Measurements from ENCODE around the gene ABHD12B.

ABHD12B gene

GRCh38 chr14:50951032-50951431 is 79.2 kb downstream of the ABHD12B start:
- TF ChIP-seq CTCF (IDR thresholded peaks at IDR 0.05; ENCODE audit: low read depth, low read length, missing control alignments) = no peak
- no peak overlapping the region for H3K4me3 ChIP-seq (ENCODE audit: low read depth, low read length)
- no peak for DNase-seq (ENCODE audit: low read depth)

GRCh38 chr14:50953502-50953901 is 81.6 kb downstream of the ABHD12B start:
- no peak overlapping the region for H3K4me3 ChIP-seq (ENCODE audit: low read depth, low read length)
- no peak for TF ChIP-seq CTCF (IDR thresholded peaks at IDR 0.05; ENCODE audit: low read depth, low read length, missing control alignments)
- no peak for DNase-seq (ENCODE audit: low read depth)
